AG09309 (cell line): ENCODE data around the gene ECT2.
"Not testable (repeated sequence)": the region's sequence is repeated elsewhere in the genome, so short reads cannot be mapped to it uniquely, and the experiment has no call there.

Experiments used
- DNase-seq: peaks from one replicate; pipeline ENCODE4 v3.0.0-alpha.2; 2010; ENCODE audit warnings: low read depth
- H3K4me3 ChIP-seq: 2 replicates; pipeline ENCODE4 v1.5.1; 2011; ENCODE audit warnings: mild to moderate bottlenecking, low read depth, low read length, moderate library complexity; ENCODE audit not compliant: control insufficient read depth
- TF ChIP-seq, protein P1 (sequence below): IDR thresholded peaks from 2 replicates; pipeline ENCODE4 v1.5.1; 2011; ENCODE audit warnings: mild to moderate bottlenecking, low read depth, low read length, inconsistent platforms; ENCODE audit not compliant: insufficient read depth, control insufficient read depth; ENCODE audit errors: missing control alignments

Gene ECT2

DNA sequence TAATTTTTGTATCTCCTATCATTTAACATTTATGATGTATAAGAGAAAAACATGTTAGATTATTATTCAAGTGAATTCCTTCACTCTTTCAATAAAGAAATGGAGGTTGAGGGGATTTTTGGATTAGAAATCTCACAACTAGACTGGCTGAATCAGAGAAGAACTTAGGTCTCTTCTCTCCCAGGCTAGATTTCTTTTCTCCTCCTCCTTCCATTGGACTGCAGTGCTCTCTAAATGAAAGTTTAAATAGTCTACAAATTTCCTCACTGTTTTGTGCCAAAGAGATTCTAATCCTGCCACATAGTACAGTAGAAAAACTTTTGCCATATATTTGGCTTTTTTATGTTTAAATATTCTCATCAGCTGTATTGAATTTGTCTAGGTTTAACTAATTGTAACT, 65.8 kb downstream of the ECT2 start:
- DNase-seq = no peak
- TF ChIP-seq, protein P1, sequence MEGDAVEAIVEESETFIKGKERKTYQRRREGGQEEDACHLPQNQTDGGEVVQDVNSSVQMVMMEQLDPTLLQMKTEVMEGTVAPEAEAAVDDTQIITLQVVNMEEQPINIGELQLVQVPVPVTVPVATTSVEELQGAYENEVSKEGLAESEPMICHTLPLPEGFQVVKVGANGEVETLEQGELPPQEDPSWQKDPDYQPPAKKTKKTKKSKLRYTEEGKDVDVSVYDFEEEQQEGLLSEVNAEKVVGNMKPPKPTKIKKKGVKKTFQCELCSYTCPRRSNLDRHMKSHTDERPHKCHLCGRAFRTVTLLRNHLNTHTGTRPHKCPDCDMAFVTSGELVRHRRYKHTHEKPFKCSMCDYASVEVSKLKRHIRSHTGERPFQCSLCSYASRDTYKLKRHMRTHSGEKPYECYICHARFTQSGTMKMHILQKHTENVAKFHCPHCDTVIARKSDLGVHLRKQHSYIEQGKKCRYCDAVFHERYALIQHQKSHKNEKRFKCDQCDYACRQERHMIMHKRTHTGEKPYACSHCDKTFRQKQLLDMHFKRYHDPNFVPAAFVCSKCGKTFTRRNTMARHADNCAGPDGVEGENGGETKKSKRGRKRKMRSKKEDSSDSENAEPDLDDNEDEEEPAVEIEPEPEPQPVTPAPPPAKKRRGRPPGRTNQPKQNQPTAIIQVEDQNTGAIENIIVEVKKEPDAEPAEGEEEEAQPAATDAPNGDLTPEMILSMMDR = no peak
- no peak overlapping the region for H3K4me3 ChIP-seq

DNA sequence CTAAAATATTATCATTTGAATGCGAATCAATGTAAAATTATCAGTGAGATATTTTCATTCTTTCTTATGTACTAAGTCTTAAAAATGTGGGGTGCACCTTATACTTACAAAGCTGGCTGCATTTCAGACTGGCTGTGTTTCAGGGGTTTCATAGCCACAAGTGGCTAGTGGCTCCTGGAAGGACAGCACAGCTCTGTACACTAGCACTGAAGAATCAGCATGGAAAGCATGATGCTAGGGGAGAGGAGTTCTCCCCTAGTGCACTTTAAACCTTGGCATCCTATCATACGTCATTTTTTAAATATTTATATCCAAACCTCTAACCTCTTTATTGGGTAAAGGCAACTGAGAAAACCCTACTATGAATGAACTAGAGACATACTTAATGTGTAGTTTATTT, 66.4 kb downstream of the ECT2 start:
- TF ChIP-seq, protein P1 = no peak
- no peak overlapping the region for H3K4me3 ChIP-seq

DNA sequence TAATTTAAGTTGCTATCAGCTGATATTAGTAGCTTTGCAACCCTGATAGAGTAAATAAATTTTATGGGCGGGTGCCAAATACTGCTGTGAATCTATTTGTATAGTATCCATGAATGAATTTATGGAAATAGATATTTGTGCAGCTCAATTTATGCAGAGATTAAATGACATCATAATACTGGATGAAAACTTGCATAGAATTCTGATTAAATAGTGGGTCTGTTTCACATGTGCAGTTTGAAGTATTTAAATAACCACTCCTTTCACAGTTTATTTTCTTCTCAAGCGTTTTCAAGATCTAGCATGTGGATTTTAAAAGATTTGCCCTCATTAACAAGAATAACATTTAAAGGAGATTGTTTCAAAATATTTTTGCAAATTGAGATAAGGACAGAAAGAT, 70.0 kb downstream of the ECT2 start:
- H3K4me3 ChIP-seq = no peak overlapping the region
- no peak for DNase-seq
- TF ChIP-seq, protein P1 = no peak

More for the DNA sequence above, 66.4 kb downstream of the ECT2 start:
- DNase-seq = no peak

DNA sequence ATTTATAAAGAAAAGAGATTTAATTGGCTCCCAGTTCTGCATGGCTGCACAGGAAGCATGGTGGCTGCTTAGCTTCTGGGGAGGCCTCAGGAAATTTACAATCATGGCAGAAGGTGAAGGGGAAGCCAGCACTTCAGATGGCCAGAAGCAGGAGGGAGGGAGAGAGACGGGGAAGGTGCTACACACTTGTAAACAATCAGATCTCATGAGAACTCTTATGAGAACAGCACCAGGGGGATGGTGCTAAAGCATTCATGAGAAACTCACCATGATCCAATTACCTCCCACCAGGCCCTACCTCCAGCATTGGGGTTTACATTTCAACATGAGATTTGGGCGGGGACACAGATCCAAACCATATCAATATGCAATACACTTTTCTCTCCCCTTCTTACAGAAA, 73.7 kb downstream of the ECT2 start:
- TF ChIP-seq, protein P1 = no peak
- no peak overlapping the region for H3K4me3 ChIP-seq
- no peak for DNase-seq

DNA sequence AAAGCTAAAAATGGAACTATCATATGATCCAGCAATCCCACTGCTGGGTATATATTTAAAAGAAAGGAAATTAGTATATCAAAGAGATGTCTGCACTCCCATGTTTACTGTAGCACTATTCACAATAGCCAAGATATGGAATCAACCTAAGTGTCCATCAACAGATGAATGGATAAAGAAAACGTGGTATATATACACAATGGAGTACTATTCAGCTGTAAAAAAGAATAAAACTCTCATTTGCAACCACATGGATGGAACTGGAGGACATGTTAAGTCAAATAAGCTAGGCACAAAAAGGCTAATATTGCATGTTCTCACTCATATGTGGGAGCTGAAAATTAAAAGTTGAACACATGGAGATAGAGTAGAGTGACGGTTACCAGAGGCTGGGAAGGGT, 76.7 kb downstream of the ECT2 start:
- DNase-seq, H3K4me3 ChIP-seq: not testable (repeated sequence)

DNA sequence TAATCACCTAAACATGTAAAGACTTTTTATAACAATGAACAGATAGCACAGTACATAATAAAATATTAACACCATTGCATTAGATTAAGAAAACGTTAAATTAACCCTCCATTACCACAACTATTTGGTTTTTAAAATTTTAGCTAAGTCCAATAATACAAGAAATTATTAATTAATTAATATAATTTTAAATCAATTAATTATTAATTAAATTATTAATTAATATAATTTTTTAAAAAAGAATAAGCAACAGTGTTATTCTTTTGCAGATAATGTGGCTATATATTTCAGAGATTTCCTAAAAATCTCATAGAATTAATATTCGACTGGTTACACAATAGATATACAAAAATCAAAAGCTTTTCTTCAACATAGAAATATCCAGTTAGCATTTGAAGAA, 82.5 kb downstream of the ECT2 start:
- TF ChIP-seq, protein P1 = no peak
- DNase-seq = no peak
- H3K4me3 ChIP-seq = no peak overlapping the region

DNA sequence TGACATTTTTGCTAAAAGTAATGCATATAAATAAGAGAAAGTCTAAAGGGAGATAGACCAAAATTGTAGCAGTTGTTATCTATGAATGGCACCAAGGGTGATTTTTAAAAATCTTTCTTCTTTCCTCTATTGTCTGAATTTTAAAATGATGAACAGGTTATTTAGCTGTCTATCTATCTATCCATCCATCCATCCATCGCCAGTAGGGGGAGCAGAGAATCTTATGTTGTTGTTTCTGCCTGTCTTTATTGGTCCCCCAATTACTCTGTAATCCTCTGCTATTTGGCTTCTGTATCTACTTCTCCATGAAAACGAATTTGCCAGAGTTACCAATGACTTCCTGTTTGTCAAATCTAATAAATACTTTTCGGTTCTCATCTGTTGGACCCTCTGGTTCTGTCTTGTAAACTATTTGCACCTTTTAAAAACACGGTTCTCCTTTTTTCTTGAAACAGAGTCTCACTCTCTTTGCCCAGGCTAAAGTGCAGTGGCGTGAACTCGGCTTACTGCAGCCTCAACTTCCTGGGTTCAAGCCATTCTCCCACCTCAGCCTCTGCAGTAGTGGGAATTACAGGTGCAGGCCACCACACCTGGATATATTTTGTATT, 86.0 kb downstream of the ECT2 start:
- H3K4me3 ChIP-seq = no peak overlapping the region
- peak; percentile 13 for DNase-seq
- TF ChIP-seq, protein P1 = peak; percentile 74
